H1 (cell line): ENCODE measurements around the gene GRIA3. TPM values are rescaled to one million over a fixed set of nuclear protein-coding genes. Genes with fewer than 3 reads are reported as not detected.
A peak's percentile ranks its signal among the peaks of the same experiment; 100 is the strongest.

Experiments
- CTCF ChIA-PET: fragments of 300-600 bp; sonication (Branson Sonifier 250); formaldehyde crosslinking; loops from one replicate; lab custom pipeline; 2021; ENCODE audit not compliant: partially characterized antibody; lab: Charles Lee
- POLR2A ChIA-PET: fragments of 300-600 bp; sonication (Branson Sonifier 250); formaldehyde crosslinking; loops from one replicate; lab custom pipeline; 2021; ENCODE audit warnings: inconsistent platforms; ENCODE audit not compliant: partially characterized antibody; lab: Charles Lee
- DNase-seq, 2 experiments: peaks; one replicate each; pipeline versions ENCODE4 v3.0.0 to v3.0.0-alpha.2; 2010 to 2022; ENCODE audit warnings: low spot score in 2 of 2, low read depth in 1 of 2, mixed read lengths in 1 of 2
- FAIRE-seq: peaks from 2 replicates; lab custom pipeline; 2011; peaks lifted over from hg19 to GRCh38; lab: Jason Lieb, UNC
- H2AFZ ChIP-seq: 2 replicates; pipeline ENCODE4 v1.8.1; 2012; ENCODE audit warnings: low read length, inconsistent platforms
- H2AK5ac ChIP-seq: 2 replicates; pipeline ENCODE4 v1.6.1; 2013; ENCODE audit warnings: low read depth, low read length
- H2BK120ac ChIP-seq: replicated peaks from 2 replicates; pipeline ENCODE3; 2013; ENCODE audit warnings: low read depth, low read length, inconsistent platforms
- H2BK12ac ChIP-seq: 2 replicates; pipeline ENCODE4 v1.6.1; 2013; ENCODE audit warnings: low read depth, low read length
- H2BK15ac ChIP-seq: 2 replicates; pipeline ENCODE4 v1.6.1; 2013; ENCODE audit warnings: low read length
- H2BK20ac ChIP-seq: 2 replicates; pipeline ENCODE4 v1.6.1; 2013; ENCODE audit warnings: low read length
- H2BK5ac ChIP-seq: 2 replicates; pipeline ENCODE4 v1.6.1; 2013; ENCODE audit warnings: low read depth, low read length
- H3K14ac ChIP-seq: 2 replicates; pipeline ENCODE4 v1.6.1; 2013; ENCODE audit warnings: inconsistent platforms; ENCODE audit not compliant: insufficient read length
- H3K18ac ChIP-seq: 2 replicates; pipeline ENCODE4 v1.6.1; 2013; ENCODE audit warnings: low read length; ENCODE audit errors: extremely low read depth
- H3K23ac ChIP-seq: 2 replicates; pipeline ENCODE4 v1.6.1; 2013; ENCODE audit warnings: inconsistent platforms; ENCODE audit not compliant: insufficient read length
- H3K23me2 ChIP-seq: 2 replicates; pipeline ENCODE4 v1.6.1; 2013; ENCODE audit warnings: low read depth, low read length
- H3K27ac ChIP-seq: 2 replicates; pipeline ENCODE4 v1.6.1; 2011; ENCODE audit warnings: low read depth, low read length, inconsistent platforms
- H3K27me3 ChIP-seq, 4 experiments: replicated peaks in 1 of 4; 1 replicate in 1 of 4; 2 replicates in 3 of 4; pipeline versions ENCODE4 v1.6.1 to v1.8.1; 2011 to 2013; ENCODE audit warnings: low read length in 3 of 4, mild to moderate bottlenecking in 3 of 4, inconsistent platforms in 2 of 4, mixed read lengths in 2 of 4, moderate library complexity in 1 of 4; ENCODE audit not compliant: control insufficient read depth in 3 of 4, insufficient read depth in 3 of 4; ENCODE audit errors: extremely low read depth in 1 of 4
- H3K36me3 ChIP-seq, 4 experiments: 2 replicates each; pipeline versions ENCODE4 v1.6.1 to v1.8.1; 2011 to 2013; ENCODE audit warnings: mild to moderate bottlenecking in 4 of 4, low read length in 3 of 4, moderate library complexity in 2 of 4, control low read depth in 1 of 4, inconsistent platforms in 1 of 4; ENCODE audit not compliant: insufficient read depth in 4 of 4, control insufficient read depth in 2 of 4
- H3K4ac ChIP-seq: replicated peaks from 2 replicates; pipeline ENCODE3; 2013; ENCODE audit warnings: low read length, low read depth, mixed read lengths, inconsistent platforms; ENCODE audit not compliant: insufficient read length
- H3K4me1 ChIP-seq, 4 experiments: replicated peaks in 1 of 4; 1 replicate in 1 of 4; 2 replicates in 3 of 4; pipeline versions ENCODE4 v1.6.1 to v1.8.1; 2011 to 2013; ENCODE audit warnings: low read length in 3 of 4, inconsistent platforms in 2 of 4, mixed read lengths in 1 of 4; ENCODE audit not compliant: insufficient read depth in 4 of 4, control insufficient read depth in 3 of 4
- H3K4me2 ChIP-seq, 2 experiments: 2 replicates each; pipeline versions ENCODE4 v1.6.1 to v1.8.1; 2011 to 2013; ENCODE audit warnings: low read depth in 2 of 2, low read length in 2 of 2, control low read depth in 1 of 2, inconsistent platforms in 1 of 2, mild to moderate bottlenecking in 1 of 2; ENCODE audit not compliant: insufficient read depth in 1 of 2
- H3K4me3 ChIP-seq, 4 experiments: fragments of 200-600, 300-600 bp in 1 of 4; sonication (generic), shearing (Covaris generic), sonication (Bioruptor Twin) in 1 of 4; 2 replicates each; pipeline versions ENCODE4 v1.5.1 to v1.8.1; 2011 to 2016; ENCODE audit warnings: low read length in 4 of 4, low read depth in 3 of 4, control low read depth in 2 of 4, inconsistent platforms in 2 of 4, mild to moderate bottlenecking in 2 of 4, mixed read lengths in 1 of 4, moderate library complexity in 1 of 4; ENCODE audit not compliant: insufficient read depth in 2 of 4; ENCODE audit errors: extremely low read depth in 1 of 4
- H3K56ac ChIP-seq: replicated peaks from 2 replicates; pipeline ENCODE3; 2013; ENCODE audit warnings: low read depth, mild to moderate bottlenecking, mixed read lengths, low read length, inconsistent platforms; ENCODE audit not compliant: insufficient read length
- H3K79me1 ChIP-seq: 2 replicates; pipeline ENCODE4 v1.6.1; 2013; ENCODE audit warnings: low read depth, low read length, control low read depth
- H3K79me2 ChIP-seq, 2 experiments: 2 replicates each; pipeline versions ENCODE4 v1.6.1 to v1.8.1; 2012 to 2013; ENCODE audit warnings: low read length in 2 of 2, mild to moderate bottlenecking in 2 of 2, inconsistent platforms in 1 of 2; ENCODE audit not compliant: insufficient read depth in 2 of 2, control insufficient read depth in 1 of 2
- H3K9ac ChIP-seq, 4 experiments: replicated peaks in 1 of 4; 1 replicate in 1 of 4; 2 replicates in 3 of 4; pipeline versions ENCODE4 v1.6.1 to v1.8.1; 2011 to 2013; ENCODE audit warnings: low read depth in 3 of 4, low read length in 3 of 4, control low read depth in 2 of 4, mild to moderate bottlenecking in 2 of 4, moderate library complexity in 2 of 4, inconsistent platforms in 1 of 4; ENCODE audit errors: extremely low read depth in 1 of 4
- H3K9me3 ChIP-seq, 2 experiments: 2 replicates each; pipeline versions ENCODE4 v1.6.1 to v1.8.1; 2012 to 2013; ENCODE audit warnings: mild to moderate bottlenecking in 2 of 2, moderate library complexity in 2 of 2, control low read depth in 1 of 2, inconsistent platforms in 1 of 2, low read depth in 1 of 2, low read length in 1 of 2, mixed read lengths in 1 of 2; ENCODE audit not compliant: insufficient read depth in 2 of 2
- H4K20me1 ChIP-seq, 2 experiments: replicated peaks in 1 of 2; 2 replicates each; pipeline versions ENCODE3 to v1.8.1; 2011 to 2013; ENCODE audit warnings: inconsistent platforms in 2 of 2, low read length in 2 of 2, mild to moderate bottlenecking in 1 of 2; ENCODE audit not compliant: insufficient read depth in 2 of 2, control insufficient read depth in 1 of 2
- H4K5ac ChIP-seq: 2 replicates; pipeline ENCODE4 v1.6.1; 2013; ENCODE audit warnings: low read length, low read depth, mixed read lengths, inconsistent platforms; ENCODE audit not compliant: insufficient read length
- H4K8ac ChIP-seq: 2 replicates; pipeline ENCODE4 v1.8.0; 2013; ENCODE audit warnings: mild to moderate bottlenecking, moderate library complexity, low read length, inconsistent platforms; ENCODE audit not compliant: insufficient read depth; ENCODE audit errors: extremely low read depth
- H4K91ac ChIP-seq: replicated peaks from 2 replicates; pipeline ENCODE3; 2013; ENCODE audit warnings: low read length, mixed read lengths, inconsistent platforms; ENCODE audit not compliant: insufficient read length
- EP300 ChIP-seq, 2 experiments: IDR thresholded peaks; 1 replicate in 1 of 2; 2 replicates in 1 of 2; pipeline ENCODE4 v1.6.1; 2011 to 2012; ENCODE audit warnings: low read depth in 2 of 2, low read length in 2 of 2, mild to moderate bottlenecking in 2 of 2, borderline replicate concordance in 1 of 2, inconsistent platforms in 1 of 2, moderate library complexity in 1 of 2
- GABPA ChIP-seq: IDR thresholded peaks from 2 replicates; pipeline ENCODE4 v1.6.1; 2011; ENCODE audit warnings: mild to moderate bottlenecking, low read length, moderate library complexity, borderline replicate concordance; ENCODE audit not compliant: insufficient read depth
- KDM5A ChIP-seq: fragments of 200-600 bp; IDR thresholded peaks from 2 replicates; pipeline ENCODE4 v1.7.1; 2012; ENCODE audit warnings: mild to moderate bottlenecking, low read length, inconsistent platforms, mixed read lengths
- SIN3A ChIP-seq, 2 experiments: IDR thresholded peaks in 1 of 2; conservative IDR thresholded peaks in 1 of 2; 2 replicates each; pipeline ENCODE4 v1.6.1; 2011 to 2012; ENCODE audit warnings: low read length in 2 of 2, improper control_type of control experiment in 1 of 2, low read depth in 1 of 2, mild to moderate bottlenecking in 1 of 2
- SP2 ChIP-seq: IDR thresholded peaks from 2 replicates; pipeline ENCODE4 v1.6.1; 2012; ENCODE audit warnings: mild to moderate bottlenecking, low read length, inconsistent platforms
- polyA plus RNA-seq, 7 experiments: library from polyadenylated mRNA; depleted of rRNA in 3 of 7; stranded (reverse) in 5 of 7; unstranded in 2 of 7; fragments of >200 nt in 5 of 7; fragments of 200-250 nt in 2 of 7; gene quantifications; 1 replicate in 5 of 7; 2 replicates in 1 of 7; 4 replicates in 1 of 7; pipeline versions ENCODE4 v1.2.1 to v1.2.3, GENCODE V29; 2011 to 2013; ENCODE audit warnings: missing spikeins in 2 of 7, mixed read lengths in 2 of 7
- total RNA-seq: library from RNA; stranded (reverse); fragmentation: NEBNext Ultra II Directional; extraction: Animal tissue kit (Norgen Biotek cat#: 25700); gene quantifications from 2 replicates; pipeline ENCODE4 v1.2.1, GENCODE V29; 2021

GRIA3 gene
- total and polyA plus RNA-seq, 2 of the 8 experiments (the other 6 are each of a cell fraction or from before 2014, with no cell fraction given), result 2.6 to 3.0 TPM

DNA sequence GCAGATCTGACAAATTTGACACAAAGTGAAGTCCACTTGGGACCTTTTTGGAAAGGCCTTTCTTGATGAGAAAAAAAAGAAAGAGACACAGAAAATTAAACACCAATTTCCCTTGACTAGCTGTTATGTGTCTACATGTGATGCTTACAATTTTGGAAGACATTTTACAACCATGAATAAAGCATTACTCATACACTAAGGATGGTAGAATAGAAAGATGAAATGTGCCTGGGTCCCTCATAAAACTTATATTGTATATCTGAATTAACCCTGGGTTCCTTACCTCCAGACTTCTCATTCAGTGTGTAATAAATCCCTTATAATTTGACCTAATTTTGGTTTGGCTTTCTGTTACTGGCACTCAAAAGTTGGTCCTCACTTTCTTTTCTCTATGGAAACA, 16.5 kb upstream of the GRIA3 start:
- ChIA-PET POLR2A (no interaction called here), CTCF (no interaction called here)
- H3K18ac ChIP-seq, result no peak overlapping the region
- H3K23me2 ChIP-seq, result no peaks in the 10 kb centered on the region; the same call in 1 of the 2 replicates
- H2BK120ac ChIP-seq, result no peak overlapping the region
- H3K23ac ChIP-seq, result no peak overlapping the region
- no peak overlapping the region for H3K27ac ChIP-seq
- no peaks in the 10 kb centered on the region for H3K79me2 ChIP-seq
- no peaks in the 10 kb centered on the region for H3K4me1 ChIP-seq
- H3K9ac ChIP-seq, result no peak overlapping the region
- H2BK20ac ChIP-seq, result no peak overlapping the region
- H4K5ac ChIP-seq, result no peak overlapping the region
- no peak overlapping the region for H2BK5ac ChIP-seq
- no peaks in the 10 kb centered on the region for H4K20me1 ChIP-seq
- H3K4me2 ChIP-seq, result no peak overlapping the region
- H3K4ac ChIP-seq, result no peak overlapping the region
- H3K14ac ChIP-seq, result no peak overlapping the region
- DNase-seq (no peak), FAIRE-seq (peak; percentile 57)
- no peaks in the 10 kb centered on the region for H3K79me1 ChIP-seq
- H2BK12ac ChIP-seq, result no peak overlapping the region
- H4K91ac ChIP-seq, result no peak overlapping the region
- H2AFZ ChIP-seq, result no peak overlapping the region
- no peaks in the 10 kb centered on the region for H3K9me3 ChIP-seq
- no peak overlapping the region for H3K56ac ChIP-seq
- no peaks in the 10 kb centered on the region for H3K36me3 ChIP-seq
- H3K27me3 ChIP-seq, result no peaks in the 10 kb centered on the region
- no peak overlapping the region for H4K8ac ChIP-seq
- H2BK15ac ChIP-seq, result no peak overlapping the region
- H2AK5ac ChIP-seq, result no peak overlapping the region
- H3K4me3 ChIP-seq, result no peak overlapping the region
- no peak for TF ChIP-seq KDM5A
- no peak for TF ChIP-seq SP2
- TF ChIP-seq SIN3A (conservative IDR thresholded peaks at IDR 0.05 in 1 of 2, IDR thresholded peaks at IDR 0.05 in 1 of 2; ENCODE audit: low read depth in 1 of 2, low read length in 2 of 2), result no peak
- no peak for TF ChIP-seq GABPA
- TF ChIP-seq EP300 (IDR thresholded peaks at IDR 0.05; ENCODE audit: borderline replicate concordance in 1 of 2, low read depth in 2 of 2, low read length in 2 of 2), result no peak
